ENCODE data around the gene TRABD2A.

- TF ChIP-seq CTCF (IDR thresholded peaks at IDR 0.05) (peak in 5 of 6 experiments; percentile 24 to 33 (median 26)), EP300 (IDR thresholded peaks at IDR 0.05) (no peak)
These were observed 15.6 kb downstream of the TRABD2A start for GRCh38 chr2:84865181-84865783.
